ENCODE results near the gene CRYZ.

DNA sequence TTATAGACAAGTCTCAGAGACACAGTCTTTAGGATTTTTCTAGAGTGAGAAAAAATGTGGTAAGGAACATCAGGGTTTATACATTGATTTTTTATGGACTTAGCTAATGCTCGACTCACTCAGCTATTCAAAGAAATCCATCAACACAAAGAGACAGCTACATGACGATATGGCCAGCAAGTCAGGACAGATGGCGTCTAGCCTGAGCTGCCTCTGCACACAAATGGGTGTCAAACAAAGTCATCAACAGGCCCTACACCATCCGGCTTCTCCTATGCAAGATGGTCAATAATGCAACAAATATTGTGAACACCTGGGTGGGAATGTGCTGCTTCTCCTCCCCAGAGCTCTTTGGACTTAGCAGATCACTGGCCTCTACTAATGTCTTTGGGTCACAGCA, 45.9 kb downstream of the CRYZ start:
- TF ChIP-seq, protein P1, sequence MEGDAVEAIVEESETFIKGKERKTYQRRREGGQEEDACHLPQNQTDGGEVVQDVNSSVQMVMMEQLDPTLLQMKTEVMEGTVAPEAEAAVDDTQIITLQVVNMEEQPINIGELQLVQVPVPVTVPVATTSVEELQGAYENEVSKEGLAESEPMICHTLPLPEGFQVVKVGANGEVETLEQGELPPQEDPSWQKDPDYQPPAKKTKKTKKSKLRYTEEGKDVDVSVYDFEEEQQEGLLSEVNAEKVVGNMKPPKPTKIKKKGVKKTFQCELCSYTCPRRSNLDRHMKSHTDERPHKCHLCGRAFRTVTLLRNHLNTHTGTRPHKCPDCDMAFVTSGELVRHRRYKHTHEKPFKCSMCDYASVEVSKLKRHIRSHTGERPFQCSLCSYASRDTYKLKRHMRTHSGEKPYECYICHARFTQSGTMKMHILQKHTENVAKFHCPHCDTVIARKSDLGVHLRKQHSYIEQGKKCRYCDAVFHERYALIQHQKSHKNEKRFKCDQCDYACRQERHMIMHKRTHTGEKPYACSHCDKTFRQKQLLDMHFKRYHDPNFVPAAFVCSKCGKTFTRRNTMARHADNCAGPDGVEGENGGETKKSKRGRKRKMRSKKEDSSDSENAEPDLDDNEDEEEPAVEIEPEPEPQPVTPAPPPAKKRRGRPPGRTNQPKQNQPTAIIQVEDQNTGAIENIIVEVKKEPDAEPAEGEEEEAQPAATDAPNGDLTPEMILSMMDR (IDR thresholded peaks at IDR 0.05): no peak
- no peak for TF ChIP-seq POLR2A (IDR thresholded peaks at IDR 0.05)

Measured in lower leg skin (tissue), 3 donors.